Measurements from ENCODE around the gene HAUS7. TPM values are rescaled to one million over a fixed set of nuclear protein-coding genes. Genes with fewer than 3 reads are reported as not detected.

Gene HAUS7
- total and polyA plus RNA-seq, 2 of the 8 experiments (the other 6 are each of a cell fraction or from before 2014, with no cell fraction given): 45.4 to 54.0 TPM

- no peak overlapping the region for H4K8ac ChIP-seq (ENCODE audit: extremely low read depth, insufficient read depth, low read length)
- DNase-seq (ENCODE audit: low read depth in 1 of 2, low spot score in 2 of 2) (no peak), FAIRE-seq (no peak)
- H3K4me2 ChIP-seq (ENCODE audit: insufficient read depth in 1 of 2, low read depth in 2 of 2, low read length in 2 of 2): no peak overlapping the region
- 0 out of 2 replicates have a peak overlapping the region, but pooled peaks have one; percentile 27 for H2BK12ac ChIP-seq (ENCODE audit: low read depth, low read length)
- H3K4me1 ChIP-seq (replicated peaks in 1 of 4; ENCODE audit: control insufficient read depth in 3 of 4, insufficient read depth in 4 of 4, low read length in 3 of 4): peaks cover 0 to 17% (median 5%) of the 10 kb centered on the region in 4 experiments; a peak in 3 of 7 replicates
- H3K23ac ChIP-seq (ENCODE audit: insufficient read length): no peak overlapping the region
- CTCF ChIA-PET (ENCODE audit: partially characterized antibody): interaction anchor here (1.9 to 2.3 kb wide), 2 partner anchors 8 to 28 kb away, joined by 7 to 13 read pairs; partner anchors contain the start of gene HAUS7
- 90% methylated on average over 4 of the region's 16 CpGs; no CpG with 5 or more reads in 1 of the 2 experiments for WGBS, 2 experiments (ENCODE audit: extremely low coverage in 1 of 2, insufficient coverage in 1 of 2, insufficient read length in 1 of 2, insufficient replicate concordance in 2 of 2, low coverage in 1 of 2, low lambda C conversion rate in 2 of 2, missing lambda C conversion rate in 1 of 2)
- no peaks in the 10 kb centered on the region for H3K79me1 ChIP-seq (ENCODE audit: low read depth, low read length)
- H3K27me3 ChIP-seq (replicated peaks in 1 of 4; ENCODE audit: control insufficient read depth in 3 of 4, extremely low read depth in 1 of 4, insufficient read depth in 3 of 4, low read length in 3 of 4): peaks cover 5 to 22% (median 17%) of the 10 kb centered on the region in 4 experiments; a peak in 6 of 7 replicates
- no peaks in the 10 kb centered on the region for H3K9me3 ChIP-seq (ENCODE audit: insufficient read depth in 2 of 2, low read depth in 1 of 2, low read length in 1 of 2)
- no peaks in the 10 kb centered on the region for H3K23me2 ChIP-seq (ENCODE audit: low read depth, low read length)
- H2AFZ ChIP-seq (ENCODE audit: low read length): no peak overlapping the region
- H2BK5ac ChIP-seq (ENCODE audit: low read depth, low read length): no peak overlapping the region
- no peak overlapping the region for H2BK120ac ChIP-seq (replicated peaks; ENCODE audit: low read depth, low read length)
- no peak overlapping the region for H3K56ac ChIP-seq (replicated peaks; ENCODE audit: insufficient read length, low read depth, low read length)
- no peak overlapping the region for H2BK20ac ChIP-seq (ENCODE audit: low read length)
- H3K4me3 ChIP-seq (ENCODE audit: extremely low read depth in 1 of 4, insufficient read depth in 2 of 4, low read depth in 3 of 4, low read length in 4 of 4): no peak overlapping the region
- no peak overlapping the region for H2BK15ac ChIP-seq (ENCODE audit: low read length)
- no peak overlapping the region for H3K9ac ChIP-seq (replicated peaks in 1 of 4; ENCODE audit: extremely low read depth in 1 of 4, low read depth in 3 of 4, low read length in 3 of 4)
- H3K27ac ChIP-seq (ENCODE audit: low read depth, low read length): no peak overlapping the region
- H3K18ac ChIP-seq (ENCODE audit: extremely low read depth, low read length): no peak overlapping the region
- H3K79me2 ChIP-seq (ENCODE audit: control insufficient read depth in 1 of 2, insufficient read depth in 2 of 2, low read length in 2 of 2): no peaks in the 10 kb centered on the region
- no peak for TF ChIP-seq CBX8 (IDR thresholded peaks at IDR 0.05; ENCODE audit: borderline replicate concordance, low read depth, low read length)
- TF ChIP-seq RAD21 (IDR thresholded peaks at IDR 0.05 in 1 of 2, conservative IDR thresholded peaks at IDR 0.05 in 1 of 2; ENCODE audit: low read depth in 2 of 2, low read length in 2 of 2): no peak
- TF ChIP-seq TBP (IDR thresholded peaks at IDR 0.05; ENCODE audit: low read depth, low read length): no peak
- no peak for TF ChIP-seq POLR2AphosphoS5 (IDR thresholded peaks at IDR 0.05; ENCODE audit: low read depth, low read length)
- no peak for TF ChIP-seq SIX5 (IDR thresholded peaks at IDR 0.05; ENCODE audit: low read depth, low read length)
- no peaks in the 10 kb centered on the region for H4K20me1 ChIP-seq (replicated peaks in 1 of 2; ENCODE audit: control insufficient read depth in 1 of 2, insufficient read depth in 2 of 2, low read length in 2 of 2)
- no peak overlapping the region for H2AK5ac ChIP-seq (ENCODE audit: low read depth, low read length)
- no peak overlapping the region for H4K91ac ChIP-seq (replicated peaks; ENCODE audit: insufficient read length, low read length)
- H4K5ac ChIP-seq (ENCODE audit: insufficient read length, low read depth, low read length): no peak overlapping the region
- POLR2A ChIA-PET (ENCODE audit: partially characterized antibody): no interaction called here
- H3K36me3 ChIP-seq (ENCODE audit: control insufficient read depth in 2 of 4, insufficient read depth in 4 of 4, low read length in 3 of 4): no peaks in the 10 kb centered on the region
- no peak overlapping the region for H3K4ac ChIP-seq (replicated peaks; ENCODE audit: insufficient read length, low read depth, low read length)
- no peak overlapping the region for H3K14ac ChIP-seq (ENCODE audit: insufficient read length)
Measured at GRCh38 chrX:153478746-153479145, 8.4 kb upstream of the HAUS7 start.
